ENCODE data around the gene PARD3. TPM values are rescaled to one million over a fixed set of nuclear protein-coding genes. Genes with fewer than 3 reads are reported as not detected.

The PARD3 gene
- total and polyA plus RNA-seq, 4 experiments from 2014 or later, result 0.13 to 0.25 TPM; not detected in 2

- H3K4me3 Mint-ChIP-seq, result no peak overlapping the region
- no peak for DNase-seq
- no peaks in the 10 kb centered on the region for H3K9me3 Mint-ChIP-seq
- no peak overlapping the region for H3K4me3 ChIP-seq (ENCODE audit: low read length in 2 of 2)
- H3K27ac Mint-ChIP-seq, result no peak overlapping the region
- no peaks in the 10 kb centered on the region for H3K4me1 Mint-ChIP-seq
- no peaks in the 10 kb centered on the region for H3K36me3 Mint-ChIP-seq
- H3K27me3 Mint-ChIP-seq, result peaks cover 0 to 5% of the 10 kb centered on the region in 2 donors
- H3K4me1 ChIP-seq (ENCODE audit: insufficient read depth, low read length), result no peaks in the 10 kb centered on the region
- H3K27ac ChIP-seq (ENCODE audit: low read depth, low read length), result no peak overlapping the region
- ChIA-PET CTCF (ENCODE audit: partially characterized antibody) (no interaction called here), POLR2A (ENCODE audit: partially characterized antibody) (no interaction called here)
- intact Hi-C loops (cut with micrococcal nuclease), result no loop called here
- no peaks in the 10 kb centered on the region for H3K27me3 ChIP-seq (ENCODE audit: insufficient read depth, low read length)
- H3K9me3 ChIP-seq (ENCODE audit: control insufficient read depth in 1 of 2, low read length in 2 of 2), result no peaks in the 10 kb centered on the region
- no peaks in the 10 kb centered on the region for H3K36me3 ChIP-seq (ENCODE audit: insufficient read depth, low read length)
Measured at GRCh38 chr10:34540492-34540891, 274.6 kb downstream of the PARD3 start.

GRCh38 chr10:34539533-34540315 lies 275.4 kb downstream of the PARD3 start:
- Mint-ChIP-seq H3K9me3 (no peaks in the 10 kb centered on the region), H3K36me3 (no peaks in the 10 kb centered on the region), H3K27ac (peak overlapping the region in 2 of 7 donors; percentile 49 to 73), H3K27me3 (peaks cover 0 to 5% of the 10 kb centered on the region in 2 donors), H3K4me1 (peaks cover 0 to 2% (median 0%) of the 10 kb centered on the region in 4 donors), H3K4me3 (peak overlapping the region in 5 of 8 donors; percentile 5 to 72 (median 49))
- DNase-seq, result no peak
- Histone ChIP-seq H3K4me3 (ENCODE audit: low read length in 2 of 2) (no peak overlapping the region), H3K4me1 (ENCODE audit: insufficient read depth, low read length) (no peaks in the 10 kb centered on the region), H3K9me3 (ENCODE audit: control insufficient read depth in 1 of 2, low read length in 2 of 2) (no peaks in the 10 kb centered on the region), H3K27me3 (ENCODE audit: insufficient read depth, low read length) (no peaks in the 10 kb centered on the region), H3K27ac (ENCODE audit: low read depth, low read length) (no peak overlapping the region), H3K36me3 (ENCODE audit: insufficient read depth, low read length) (no peaks in the 10 kb centered on the region)
- POLR2A ChIA-PET (ENCODE audit: partially characterized antibody), result no interaction called here
- CTCF ChIA-PET (ENCODE audit: partially characterized antibody), result no interaction called here
- intact Hi-C loops (cut with micrococcal nuclease), result no loop called here

- no peak for DNase-seq
- peaks cover 0 to 5% of the 10 kb centered on the region in 2 donors for H3K27me3 Mint-ChIP-seq
- no peaks in the 10 kb centered on the region for H3K27me3 ChIP-seq (ENCODE audit: insufficient read depth, low read length)
- CTCF ChIA-PET (ENCODE audit: partially characterized antibody), result no interaction called here
- no peak overlapping the region for H3K4me3 ChIP-seq (ENCODE audit: low read length in 2 of 2)
- POLR2A ChIA-PET (ENCODE audit: partially characterized antibody), result no interaction called here
- intact Hi-C loops (cut with micrococcal nuclease), result no loop called here
- H3K9me3 ChIP-seq (ENCODE audit: control insufficient read depth in 1 of 2, low read length in 2 of 2), result no peaks in the 10 kb centered on the region
- H3K9me3 Mint-ChIP-seq, result peaks cover 0 to 6% (median 0%) of the 10 kb centered on the region in 8 donors
- H3K4me1 Mint-ChIP-seq, result peaks cover 0 to 2% (median 0%) of the 10 kb centered on the region in 4 donors
- no peaks in the 10 kb centered on the region for H3K36me3 Mint-ChIP-seq
- no peaks in the 10 kb centered on the region for H3K4me1 ChIP-seq (ENCODE audit: insufficient read depth, low read length)
- no peaks in the 10 kb centered on the region for H3K36me3 ChIP-seq (ENCODE audit: insufficient read depth, low read length)
- H3K4me3 Mint-ChIP-seq, result no peak overlapping the region
- H3K27ac Mint-ChIP-seq, result no peak overlapping the region
- no peak overlapping the region for H3K27ac ChIP-seq (ENCODE audit: low read depth, low read length)
Measured at GRCh38 chr10:34538281-34538829, 276.7 kb downstream of the PARD3 start.

GRCh38 chr10:34537629-34538231 lies 277.4 kb downstream of the PARD3 start:
- peaks cover 0 to 5% of the 10 kb centered on the region in 2 donors for H3K27me3 Mint-ChIP-seq
- H3K27ac Mint-ChIP-seq, result no peak overlapping the region
- Histone ChIP-seq H3K4me1 (ENCODE audit: insufficient read depth, low read length) (no peaks in the 10 kb centered on the region), H3K27ac (ENCODE audit: low read depth, low read length) (no peak overlapping the region), H3K27me3 (ENCODE audit: insufficient read depth, low read length) (no peaks in the 10 kb centered on the region), H3K36me3 (ENCODE audit: insufficient read depth, low read length) (no peaks in the 10 kb centered on the region), H3K4me3 (ENCODE audit: low read length in 2 of 2) (no peak overlapping the region), H3K9me3 (ENCODE audit: control insufficient read depth in 1 of 2, low read length in 2 of 2) (no peaks in the 10 kb centered on the region)
- intact Hi-C loops (cut with micrococcal nuclease), result no loop called here
- H3K4me1 Mint-ChIP-seq, result peaks cover 0 to 2% (median 0%) of the 10 kb centered on the region in 4 donors
- POLR2A ChIA-PET (ENCODE audit: partially characterized antibody), result no interaction called here
- DNase-seq, result no peak
- H3K36me3 Mint-ChIP-seq, result no peaks in the 10 kb centered on the region
- no peak overlapping the region for H3K4me3 Mint-ChIP-seq
- H3K9me3 Mint-ChIP-seq, result peaks cover 0 to 6% (median 0%) of the 10 kb centered on the region in 8 donors
- CTCF ChIA-PET (ENCODE audit: partially characterized antibody), result no interaction called here

- Histone ChIP-seq H3K9me3 (ENCODE audit: control insufficient read depth in 1 of 2, low read length in 2 of 2) (no peaks in the 10 kb centered on the region), H3K36me3 (ENCODE audit: insufficient read depth, low read length) (no peaks in the 10 kb centered on the region), H3K27ac (ENCODE audit: low read depth, low read length) (no peak overlapping the region), H3K4me1 (ENCODE audit: insufficient read depth, low read length) (no peaks in the 10 kb centered on the region), H3K27me3 (ENCODE audit: insufficient read depth, low read length) (no peaks in the 10 kb centered on the region), H3K4me3 (ENCODE audit: low read length in 2 of 2) (no peak overlapping the region)
- Mint-ChIP-seq H3K27me3 (peaks cover 0 to 7% of the 10 kb centered on the region in 2 donors), H3K4me3 (no peak overlapping the region), H3K27ac (no peak overlapping the region), H3K36me3 (no peaks in the 10 kb centered on the region), H3K9me3 (peaks cover 0 to 6% (median 0%) of the 10 kb centered on the region in 8 donors), H3K4me1 (peaks cover 0 to 2% (median 0%) of the 10 kb centered on the region in 4 donors)
- intact Hi-C loops (cut with micrococcal nuclease), result no loop called here
- ChIA-PET CTCF (ENCODE audit: partially characterized antibody) (no interaction called here), POLR2A (ENCODE audit: partially characterized antibody) (no interaction called here)
- DNase-seq, result no peak
Measured at GRCh38 chr10:34535872-34536271, 279.2 kb downstream of the PARD3 start.

GRCh38 chr10:34530778-34531177 lies 284.3 kb downstream of the PARD3 start:
- H3K4me3 Mint-ChIP-seq, result no peak overlapping the region
- Histone ChIP-seq H3K4me1 (ENCODE audit: insufficient read depth, low read length) (no peaks in the 10 kb centered on the region), H3K4me3 (ENCODE audit: low read length in 2 of 2) (no peak overlapping the region), H3K27ac (ENCODE audit: low read depth, low read length) (no peak overlapping the region), H3K36me3 (ENCODE audit: insufficient read depth, low read length) (no peaks in the 10 kb centered on the region), H3K9me3 (ENCODE audit: control insufficient read depth in 1 of 2, low read length in 2 of 2) (no peaks in the 10 kb centered on the region), H3K27me3 (ENCODE audit: insufficient read depth, low read length) (no peaks in the 10 kb centered on the region)
- H3K36me3 Mint-ChIP-seq, result no peaks in the 10 kb centered on the region
- peaks cover 0 to 2% (median 0%) of the 10 kb centered on the region in 4 donors for H3K4me1 Mint-ChIP-seq
- peaks cover 0 to 6% of the 10 kb centered on the region in 2 donors for H3K27me3 Mint-ChIP-seq
- H3K27ac Mint-ChIP-seq, result no peak overlapping the region
- intact Hi-C loops (cut with micrococcal nuclease), result no loop called here
- H3K9me3 Mint-ChIP-seq, result peaks cover 0 to 6% (median 0%) of the 10 kb centered on the region in 8 donors
- DNase-seq, result no peak
- POLR2A ChIA-PET (ENCODE audit: partially characterized antibody), result no interaction called here
- CTCF ChIA-PET (ENCODE audit: partially characterized antibody), result no interaction called here

GRCh38 chr10:34528320-34528719 lies 286.8 kb downstream of the PARD3 start:
- H3K4me1 ChIP-seq (ENCODE audit: insufficient read depth, low read length), result no peaks in the 10 kb centered on the region
- CTCF ChIA-PET (ENCODE audit: partially characterized antibody), result no interaction called here
- Mint-ChIP-seq H3K9me3 (peaks cover 0 to 3% (median 0%) of the 10 kb centered on the region in 8 donors), H3K4me3 (no peak overlapping the region), H3K4me1 (no peaks in the 10 kb centered on the region), H3K27ac (no peak overlapping the region), H3K36me3 (no peaks in the 10 kb centered on the region), H3K27me3 (peaks cover 4 to 8% of the 10 kb centered on the region in 2 donors)
- no peak overlapping the region for H3K4me3 ChIP-seq (ENCODE audit: low read length in 2 of 2)
- no peak for DNase-seq
- no peaks in the 10 kb centered on the region for H3K9me3 ChIP-seq (ENCODE audit: control insufficient read depth in 1 of 2, low read length in 2 of 2)
- H3K36me3 ChIP-seq (ENCODE audit: insufficient read depth, low read length), result no peaks in the 10 kb centered on the region
- intact Hi-C loops (cut with micrococcal nuclease), result no loop called here
- no peak overlapping the region for H3K27ac ChIP-seq (ENCODE audit: low read depth, low read length)
- POLR2A ChIA-PET (ENCODE audit: partially characterized antibody), result no interaction called here
- H3K27me3 ChIP-seq (ENCODE audit: insufficient read depth, low read length), result no peaks in the 10 kb centered on the region

Data from CD4-positive, alpha-beta memory T cell (primary cell).